ENCODE measurements around the gene KCNN2. TPM values are rescaled to one million over a fixed set of nuclear protein-coding genes. Genes with fewer than 3 reads are reported as not detected.
A peak's percentile ranks its signal among the peaks of the same experiment; 100 is the strongest.

KCNN2 gene
- total RNA-seq, 1 experiment from 2014 or later: not detected

DNA sequence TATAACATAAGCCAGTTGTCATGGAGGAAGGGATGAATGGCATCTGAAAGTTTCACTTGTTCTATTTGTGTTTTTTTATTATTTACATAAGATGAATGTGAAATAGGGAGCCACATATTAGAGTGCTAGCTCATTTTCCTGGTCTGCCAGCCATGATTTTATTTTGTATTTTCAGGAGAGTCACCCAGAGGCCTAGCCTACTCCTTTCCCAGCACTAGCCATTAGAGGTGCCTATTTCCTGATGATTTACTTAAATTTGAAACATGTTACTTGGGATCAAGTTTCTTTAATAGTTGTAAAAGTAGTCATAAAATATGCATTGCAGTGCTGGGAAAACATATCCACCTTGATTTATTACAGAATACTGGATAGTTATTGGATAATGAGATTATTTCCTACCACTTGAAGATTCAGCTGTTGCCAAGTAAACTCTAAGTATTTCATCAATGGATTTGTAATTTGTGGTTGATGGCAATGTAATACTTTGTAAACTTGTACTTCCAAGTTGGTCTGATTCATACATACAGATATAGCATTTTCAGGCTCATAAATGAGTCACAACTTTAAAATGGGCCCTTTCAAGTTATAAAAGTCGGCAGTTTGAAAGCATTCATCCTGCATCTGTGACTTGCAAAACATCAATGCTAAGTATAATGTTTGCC lies 50.8 kb downstream of the KCNN2 start:
- RAD21 ChIA-PET (ENCODE audit: low non-redundant PET in 1 of 2, low total read pairs in 2 of 2, uncharacterized antibody in 2 of 2, unreplicated experiment in 2 of 2): no interaction called here
- Histone ChIP-seq H3K27me3 (ENCODE audit: insufficient read depth, low read length) (peaks cover 12% of the 10 kb centered on the region), H3K9ac (ENCODE audit: low read length) (no peak overlapping the region), H4K20me1 (ENCODE audit: insufficient read depth) (no peaks in the 10 kb centered on the region), H3K27ac (ENCODE audit: low read depth, low read length) (no peak overlapping the region), H3K4me3 (replicated peaks in 1 of 2; ENCODE audit: low read depth in 1 of 2, low read length in 2 of 2) (no peak overlapping the region), H3K4me1 (ENCODE audit: control insufficient read depth in 1 of 2, insufficient read depth in 2 of 2, low read length in 2 of 2) (0 out of 4 replicates have a peak, but pooled peaks cover 0 to 4% of the 10 kb centered on the region in 2 experiments), H3K79me2 (ENCODE audit: insufficient read depth, low read length) (no peaks in the 10 kb centered on the region), H3K9me3 (ENCODE audit: control insufficient read depth in 1 of 2, insufficient read depth in 1 of 2, low read depth in 1 of 2, low read length in 2 of 2) (no peaks in the 10 kb centered on the region), H3K36me3 (ENCODE audit: control insufficient read depth in 1 of 2, insufficient read depth in 2 of 2, low read length in 2 of 2) (no peaks in the 10 kb centered on the region), H3K4me2 (ENCODE audit: low read length) (no peak overlapping the region), H2AFZ (ENCODE audit: low read depth, low read length, poor library complexity, severe bottlenecking) (no peak overlapping the region), H3K9me2 (ENCODE audit: insufficient read depth) (no peaks in the 10 kb centered on the region)
- POLR2A ChIA-PET: no interaction called here
- CTCF ChIA-PET: no interaction called here
- peak; percentile 12 for DNase-seq (ENCODE audit: low read depth, low spot score)
- TF ChIP-seq TCF7L2 (IDR thresholded peaks at IDR 0.05; ENCODE audit: borderline replicate concordance, extremely low read depth, insufficient read depth, insufficient read length): no peak
- TF ChIP-seq EZH2phosphoT487 (IDR thresholded peaks at IDR 0.05; ENCODE audit: borderline replicate concordance): no peak
- TF ChIP-seq CEBPB (IDR thresholded peaks at IDR 0.05; ENCODE audit: low read depth): peak; percentile 11; the same call in 1 of the 2 replicates
- TF ChIP-seq, protein P1, sequence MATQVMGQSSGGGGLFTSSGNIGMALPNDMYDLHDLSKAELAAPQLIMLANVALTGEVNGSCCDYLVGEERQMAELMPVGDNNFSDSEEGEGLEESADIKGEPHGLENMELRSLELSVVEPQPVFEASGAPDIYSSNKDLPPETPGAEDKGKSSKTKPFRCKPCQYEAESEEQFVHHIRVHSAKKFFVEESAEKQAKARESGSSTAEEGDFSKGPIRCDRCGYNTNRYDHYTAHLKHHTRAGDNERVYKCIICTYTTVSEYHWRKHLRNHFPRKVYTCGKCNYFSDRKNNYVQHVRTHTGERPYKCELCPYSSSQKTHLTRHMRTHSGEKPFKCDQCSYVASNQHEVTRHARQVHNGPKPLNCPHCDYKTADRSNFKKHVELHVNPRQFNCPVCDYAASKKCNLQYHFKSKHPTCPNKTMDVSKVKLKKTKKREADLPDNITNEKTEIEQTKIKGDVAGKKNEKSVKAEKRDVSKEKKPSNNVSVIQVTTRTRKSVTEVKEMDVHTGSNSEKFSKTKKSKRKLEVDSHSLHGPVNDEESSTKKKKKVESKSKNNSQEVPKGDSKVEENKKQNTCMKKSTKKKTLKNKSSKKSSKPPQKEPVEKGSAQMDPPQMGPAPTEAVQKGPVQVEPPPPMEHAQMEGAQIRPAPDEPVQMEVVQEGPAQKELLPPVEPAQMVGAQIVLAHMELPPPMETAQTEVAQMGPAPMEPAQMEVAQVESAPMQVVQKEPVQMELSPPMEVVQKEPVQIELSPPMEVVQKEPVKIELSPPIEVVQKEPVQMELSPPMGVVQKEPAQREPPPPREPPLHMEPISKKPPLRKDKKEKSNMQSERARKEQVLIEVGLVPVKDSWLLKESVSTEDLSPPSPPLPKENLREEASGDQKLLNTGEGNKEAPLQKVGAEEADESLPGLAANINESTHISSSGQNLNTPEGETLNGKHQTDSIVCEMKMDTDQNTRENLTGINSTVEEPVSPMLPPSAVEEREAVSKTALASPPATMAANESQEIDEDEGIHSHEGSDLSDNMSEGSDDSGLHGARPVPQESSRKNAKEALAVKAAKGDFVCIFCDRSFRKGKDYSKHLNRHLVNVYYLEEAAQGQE (IDR thresholded peaks at IDR 0.05; ENCODE audit: low read depth): no peak
- TF ChIP-seq, protein P2, sequence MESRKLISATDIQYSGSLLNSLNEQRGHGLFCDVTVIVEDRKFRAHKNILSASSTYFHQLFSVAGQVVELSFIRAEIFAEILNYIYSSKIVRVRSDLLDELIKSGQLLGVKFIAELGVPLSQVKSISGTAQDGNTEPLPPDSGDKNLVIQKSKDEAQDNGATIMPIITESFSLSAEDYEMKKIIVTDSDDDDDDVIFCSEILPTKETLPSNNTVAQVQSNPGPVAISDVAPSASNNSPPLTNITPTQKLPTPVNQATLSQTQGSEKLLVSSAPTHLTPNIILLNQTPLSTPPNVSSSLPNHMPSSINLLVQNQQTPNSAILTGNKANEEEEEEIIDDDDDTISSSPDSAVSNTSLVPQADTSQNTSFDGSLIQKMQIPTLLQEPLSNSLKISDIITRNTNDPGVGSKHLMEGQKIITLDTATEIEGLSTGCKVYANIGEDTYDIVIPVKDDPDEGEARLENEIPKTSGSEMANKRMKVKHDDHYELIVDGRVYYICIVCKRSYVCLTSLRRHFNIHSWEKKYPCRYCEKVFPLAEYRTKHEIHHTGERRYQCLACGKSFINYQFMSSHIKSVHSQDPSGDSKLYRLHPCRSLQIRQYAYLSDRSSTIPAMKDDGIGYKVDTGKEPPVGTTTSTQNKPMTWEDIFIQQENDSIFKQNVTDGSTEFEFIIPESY (IDR thresholded peaks at IDR 0.05; ENCODE audit: extremely low read depth, insufficient replicate concordance, low read length): no peak
- no peak for TF ChIP-seq CBX3 (IDR thresholded peaks at IDR 0.05; ENCODE audit: low read depth)
- TF ChIP-seq, protein P3, sequence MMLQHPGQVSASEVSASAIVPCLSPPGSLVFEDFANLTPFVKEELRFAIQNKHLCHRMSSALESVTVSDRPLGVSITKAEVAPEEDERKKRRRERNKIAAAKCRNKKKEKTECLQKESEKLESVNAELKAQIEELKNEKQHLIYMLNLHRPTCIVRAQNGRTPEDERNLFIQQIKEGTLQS (IDR thresholded peaks at IDR 0.05): no peak
- TF ChIP-seq, protein P4, sequence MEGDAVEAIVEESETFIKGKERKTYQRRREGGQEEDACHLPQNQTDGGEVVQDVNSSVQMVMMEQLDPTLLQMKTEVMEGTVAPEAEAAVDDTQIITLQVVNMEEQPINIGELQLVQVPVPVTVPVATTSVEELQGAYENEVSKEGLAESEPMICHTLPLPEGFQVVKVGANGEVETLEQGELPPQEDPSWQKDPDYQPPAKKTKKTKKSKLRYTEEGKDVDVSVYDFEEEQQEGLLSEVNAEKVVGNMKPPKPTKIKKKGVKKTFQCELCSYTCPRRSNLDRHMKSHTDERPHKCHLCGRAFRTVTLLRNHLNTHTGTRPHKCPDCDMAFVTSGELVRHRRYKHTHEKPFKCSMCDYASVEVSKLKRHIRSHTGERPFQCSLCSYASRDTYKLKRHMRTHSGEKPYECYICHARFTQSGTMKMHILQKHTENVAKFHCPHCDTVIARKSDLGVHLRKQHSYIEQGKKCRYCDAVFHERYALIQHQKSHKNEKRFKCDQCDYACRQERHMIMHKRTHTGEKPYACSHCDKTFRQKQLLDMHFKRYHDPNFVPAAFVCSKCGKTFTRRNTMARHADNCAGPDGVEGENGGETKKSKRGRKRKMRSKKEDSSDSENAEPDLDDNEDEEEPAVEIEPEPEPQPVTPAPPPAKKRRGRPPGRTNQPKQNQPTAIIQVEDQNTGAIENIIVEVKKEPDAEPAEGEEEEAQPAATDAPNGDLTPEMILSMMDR (IDR thresholded peaks at IDR 0.05 in 2 of 3, conservative IDR thresholded peaks at IDR 0.05 in 1 of 3; ENCODE audit: borderline replicate concordance in 1 of 3, insufficient read depth in 1 of 3, low read depth in 2 of 3, low read length in 2 of 3): no peak
- TF ChIP-seq RAD21 (IDR thresholded peaks at IDR 0.05; ENCODE audit: low read depth): no peak
- TF ChIP-seq SP1 (IDR thresholded peaks at IDR 0.05; ENCODE audit: low read depth): no peak
- TF ChIP-seq YY1 (IDR thresholded peaks at IDR 0.05; ENCODE audit: extremely low read depth, insufficient replicate concordance, low read depth, low read length): no peak
- TF ChIP-seq ZNF274 (IDR thresholded peaks at IDR 0.05; ENCODE audit: low read depth, low read length): no peak
- TF ChIP-seq EZH2 (IDR thresholded peaks at IDR 0.05): no peak
- peak; percentile 42 for TF ChIP-seq FOSL1 (IDR thresholded peaks at IDR 0.05; ENCODE audit: low read depth)
- no peak for TF ChIP-seq SIN3A (IDR thresholded peaks at IDR 0.05; ENCODE audit: low read depth)
- no peak for TF ChIP-seq EGR1 (IDR thresholded peaks at IDR 0.05; ENCODE audit: low read depth)
- no peak for TF ChIP-seq JUND (IDR thresholded peaks at IDR 0.05)
- intact Hi-C loops (cut with micrococcal nuclease): no loop called here
- no peak for ATAC-seq
- BruUV-seq (replicated peaks): no TSS peak
